K562 (cell line): ENCODE data around the gene GNAT3. TPM values are rescaled to one million over a fixed set of nuclear protein-coding genes. Genes with fewer than 3 reads are reported as not detected.

Experiments
- ATAC-seq: fragments of 200-7000 bp; cut with Tn5 transposase; 3 replicates; pipeline ENCODE4 v1.9.1; 2020; ENCODE audit warnings: moderate library complexity
- BruUV-seq: library from RNA; stranded (reverse); fragments of 400-500 nt; replicated peaks from 2 replicates; lab custom pipeline; 2021; lab: Mats Ljungman, UMichigan
- CTCF ChIA-PET: fragments of 300-600 bp; formaldehyde crosslinking; extraction: SDS; loops from one replicate; lab custom pipeline; 2021; ENCODE audit warnings: low intra/inter-chr PET ratio; lab: Yijun Ruan, JAX
- POLR2A ChIA-PET: fragments of 300-600, 350-650 bp; sonication (Branson Sonifier 250); formaldehyde crosslinking; extraction: SDS; loops from one replicate; lab custom pipeline; 2021; ENCODE audit warnings: antibody characterized with exemption, inconsistent platforms; lab: Yijun Ruan, JAX
- DNase-seq, 4 experiments: peaks; one replicate each; pipeline versions ENCODE4 v3.0.0 to v3.0.0-alpha.2; 2011 to 2018; ENCODE audit warnings: low spot score in 3 of 4, mixed read lengths in 3 of 4; ENCODE audit errors: extremely low read depth in 1 of 4
- FAIRE-seq: peaks from 2 replicates; lab custom pipeline; 2011; peaks lifted over from hg19 to GRCh38; lab: Jason Lieb, UNC
- H2AFZ ChIP-seq: 2 replicates; pipeline ENCODE4 v1.6.0; 2011; ENCODE audit warnings: low read depth, low read length, control low read depth, inconsistent platforms
- H3K27ac ChIP-seq: fragments of 200-600 bp; 3 replicates; pipeline ENCODE4 v1.8.0; 2011; ENCODE audit warnings: low read depth, mild to moderate bottlenecking, control low read depth, inconsistent platforms, low read length, moderate library complexity, mixed read lengths; ENCODE audit errors: extremely low read depth
- H3K27me3 ChIP-seq, 2 experiments: fragments of 300-600 bp in 1 of 2; 2 replicates in 1 of 2; 3 replicates in 1 of 2; pipeline versions ENCODE4 v1.6.0 to v1.8.0; 2011; ENCODE audit warnings: inconsistent platforms in 2 of 2, low read length in 2 of 2, mild to moderate bottlenecking in 1 of 2, mixed read lengths in 1 of 2, moderate library complexity in 1 of 2; ENCODE audit not compliant: control insufficient read depth in 2 of 2, insufficient read depth in 2 of 2
- H3K36me3 ChIP-seq: fragments of 300-600 bp; 3 replicates; pipeline ENCODE4 v1.8.0; 2011; ENCODE audit warnings: mild to moderate bottlenecking, low read length, inconsistent platforms; ENCODE audit not compliant: control insufficient read depth, insufficient read depth
- H3K4me1 ChIP-seq, 2 experiments: fragments of 200-600 bp in 1 of 2; replicated peaks in 1 of 2; 2 replicates in 1 of 2; 3 replicates in 1 of 2; pipeline versions ENCODE4 v1.5.1 to v1.8.0; 2011; ENCODE audit warnings: inconsistent platforms in 2 of 2, low read length in 2 of 2, mild to moderate bottlenecking in 1 of 2, mixed read lengths in 1 of 2, moderate library complexity in 1 of 2; ENCODE audit not compliant: control insufficient read depth in 2 of 2, insufficient read depth in 2 of 2
- H3K4me2 ChIP-seq: 2 replicates; pipeline ENCODE4 v1.6.1; 2011; ENCODE audit warnings: low read length, control low read depth, inconsistent platforms, mixed read lengths; ENCODE audit not compliant: insufficient read depth
- H3K4me3 ChIP-seq: fragments of 200-600 bp; sonication (generic), shearing (Covaris generic); 2 replicates; pipeline ENCODE4 v1.5.1; 2016; ENCODE audit warnings: control low read depth, inconsistent platforms
- H3K79me2 ChIP-seq: fragments of 200-600 bp; 3 replicates; pipeline ENCODE4 v1.8.0; 2011; ENCODE audit warnings: low read length, inconsistent platforms; ENCODE audit not compliant: control insufficient read depth, insufficient read depth
- H3K9ac ChIP-seq, 2 experiments: 2 replicates each; pipeline versions ENCODE4 v1.6.0 to v1.6.1; 2011; ENCODE audit warnings: low read depth in 2 of 2, low read length in 2 of 2, control low read depth in 1 of 2, inconsistent platforms in 1 of 2, mild to moderate bottlenecking in 1 of 2, mixed read lengths in 1 of 2; ENCODE audit not compliant: insufficient read depth in 1 of 2
- H3K9me1 ChIP-seq: one replicate; pipeline ENCODE4 v1.6.0; 2011; ENCODE audit warnings: inconsistent platforms, mild to moderate bottlenecking, low read length, moderate library complexity; ENCODE audit not compliant: control insufficient read depth, insufficient read depth
- H3K9me3 ChIP-seq: replicated peaks from 2 replicates; pipeline ENCODE4 v1.5.1; 2011; ENCODE audit warnings: low read depth, low read length, inconsistent platforms; ENCODE audit not compliant: control insufficient read depth, insufficient read depth
- H4K20me1 ChIP-seq: replicated peaks from 2 replicates; pipeline ENCODE4 v1.6.1; 2011; ENCODE audit warnings: low read length, inconsistent platforms, mixed read lengths; ENCODE audit not compliant: control insufficient read depth, insufficient read depth
- ASH1L ChIP-seq: fragments of 450-650 bp; IDR thresholded peaks from 2 replicates; pipeline ENCODE4 v1.6.1; 2018; ENCODE audit warnings: borderline replicate concordance, mild to moderate bottlenecking, low read depth; ENCODE audit not compliant: partially characterized antibody
- CAMTA2 ChIP-seq: fragments of 250-450 bp; sonication (Bioruptor Pico); conservative IDR thresholded peaks from 2 replicates; pipeline ENCODE4 v1.5.1; 2022
- CC2D1A ChIP-seq: fragments of 450-650 bp; IDR thresholded peaks from 2 replicates; pipeline ENCODE4 v1.6.1; 2017; ENCODE audit warnings: mild to moderate bottlenecking
- CXXC5 ChIP-seq: fragments of 250-450 bp; sonication (Bioruptor Pico); IDR thresholded peaks from 2 replicates; pipeline ENCODE4 v1.8.0; 2022; ENCODE audit warnings: inconsistent platforms, mild to moderate bottlenecking, moderate library complexity
- FIP1L1 ChIP-seq: fragments of 200-400 bp; formaldehyde crosslinking; IDR thresholded peaks from 2 replicates; pipeline ENCODE4 v1.6.1; 2018; ENCODE audit warnings: mild to moderate bottlenecking, low read depth, low read length; ENCODE audit not compliant: poor library complexity, severe bottlenecking
- MAFG ChIP-seq: fragments of 450-650 bp; conservative IDR thresholded peaks from 2 replicates; pipeline ENCODE4 v1.6.1; 2016; ENCODE audit warnings: missing genetic modification characterization, missing compliant biosample characterization
- MCM2 ChIP-seq: fragments of 450-650 bp; IDR thresholded peaks from 2 replicates; pipeline ENCODE4 v1.6.1; 2017; ENCODE audit warnings: low read depth, mild to moderate bottlenecking
- SMARCC2 ChIP-seq: fragments of 450-650 bp; IDR thresholded peaks from 2 replicates; pipeline ENCODE4 v1.6.1; 2017; ENCODE audit warnings: antibody characterized with exemption, moderate library complexity, mild to moderate bottlenecking, low read depth
- SP1 ChIP-seq: sonication (generic); formaldehyde crosslinking; IDR thresholded peaks from 2 replicates; pipeline ENCODE4 v1.8.1; 2022; ENCODE audit warnings: mild to moderate bottlenecking, missing genetic modification reagents
- SUPT5H ChIP-seq: fragments of 450-650 bp; IDR thresholded peaks from 2 replicates; pipeline ENCODE4 v1.6.1; 2016
- ZKSCAN1 ChIP-seq: fragments of 150-350 bp; IDR thresholded peaks from 2 replicates; pipeline ENCODE4 v1.6.1; 2016; ENCODE audit warnings: low read depth, low read length
- ZNF583 ChIP-seq: fragments of 250-450 bp; sonication (Bioruptor Pico); IDR thresholded peaks from 2 replicates; pipeline ENCODE4 v1.4.0; 2020
- ZNF609 ChIP-seq: sonication (generic); formaldehyde crosslinking; IDR thresholded peaks from 2 replicates; pipeline ENCODE4 v1.8.1; 2023; ENCODE audit warnings: missing genetic modification reagents, mild to moderate bottlenecking, borderline replicate concordance
- WGBS: fragments of 100-300 bp; shearing (Covaris generic); methylation state at CpG from one replicate; pipeline ENCODE4 v1.1.6; 2016; ENCODE audit warnings: low coverage, mixed read lengths; ENCODE audit not compliant: insufficient coverage; ENCODE audit errors: missing lambda C conversion rate; 5-methylcytosine and 5-hydroxymethylcytosine counted together
- in situ Hi-C: fragments of 300-500 bp; cut with MboI; formaldehyde crosslinking; loops from 4 replicates; pipeline ENCODE4 v1.15.0; 2018; ENCODE audit warnings: inconsistent platforms, mixed read lengths
- intact Hi-C: fragments of 100-400 bp; cut with micrococcal nuclease; formaldehyde crosslinking; loops from 2 replicates; pipeline ENCODE4 v1.14.2; 2022
- polyA plus RNA-seq, 8 experiments: library from polyadenylated mRNA; depleted of rRNA in 4 of 8; stranded (reverse) in 5 of 8; unstranded in 3 of 8; fragments of >200 nt; fragmentation: Nextera tagmentation in 2 of 8; fragmentation: Illumina TruSeq in 1 of 8; extraction: Ambion mirVana in 2 of 8; extraction: Trizol in 1 of 8; gene quantifications; 2 replicates each; pipeline versions ENCODE4 v1.2.1 to v1.2.3, GENCODE V29; 2011 to 2014; ENCODE audit warnings: inconsistent platforms in 1 of 8, missing spikeins in 1 of 8
- total RNA-seq, 7 experiments: library from RNA; depleted of rRNA in 6 of 7; stranded (reverse); fragments of >200 nt in 6 of 7; fragmentation: Illumina TruSeq in 2 of 7; extraction: Trizol in 2 of 7; gene quantifications; 2 replicates each; pipeline versions ENCODE4 v1.2.1 to v1.2.3, GENCODE V29; 2011 to 2021; ENCODE audit warnings: low replicate concordance in 1 of 7
- TF ChIP-seq, protein P1 (sequence below): fragments of 450-650 bp; IDR thresholded peaks from 2 replicates; pipeline ENCODE4 v1.6.1; 2016; ENCODE audit warnings: antibody characterized with exemption
- TF ChIP-seq, protein P2 (sequence below): sonication (generic); formaldehyde crosslinking; IDR thresholded peaks from 2 replicates; pipeline ENCODE4 v1.8.0; 2022; ENCODE audit warnings: mild to moderate bottlenecking, missing genetic modification reagents
- TF ChIP-seq, protein P3 (sequence below): sonication (generic); IDR thresholded peaks from 2 replicates; pipeline ENCODE4 v1.6.1; 2016

GNAT3 gene
- total and polyA plus RNA-seq, 9 of the 15 experiments (the other 6 are each of a cell fraction or from before 2014, with no cell fraction given) = not detected

DNA sequence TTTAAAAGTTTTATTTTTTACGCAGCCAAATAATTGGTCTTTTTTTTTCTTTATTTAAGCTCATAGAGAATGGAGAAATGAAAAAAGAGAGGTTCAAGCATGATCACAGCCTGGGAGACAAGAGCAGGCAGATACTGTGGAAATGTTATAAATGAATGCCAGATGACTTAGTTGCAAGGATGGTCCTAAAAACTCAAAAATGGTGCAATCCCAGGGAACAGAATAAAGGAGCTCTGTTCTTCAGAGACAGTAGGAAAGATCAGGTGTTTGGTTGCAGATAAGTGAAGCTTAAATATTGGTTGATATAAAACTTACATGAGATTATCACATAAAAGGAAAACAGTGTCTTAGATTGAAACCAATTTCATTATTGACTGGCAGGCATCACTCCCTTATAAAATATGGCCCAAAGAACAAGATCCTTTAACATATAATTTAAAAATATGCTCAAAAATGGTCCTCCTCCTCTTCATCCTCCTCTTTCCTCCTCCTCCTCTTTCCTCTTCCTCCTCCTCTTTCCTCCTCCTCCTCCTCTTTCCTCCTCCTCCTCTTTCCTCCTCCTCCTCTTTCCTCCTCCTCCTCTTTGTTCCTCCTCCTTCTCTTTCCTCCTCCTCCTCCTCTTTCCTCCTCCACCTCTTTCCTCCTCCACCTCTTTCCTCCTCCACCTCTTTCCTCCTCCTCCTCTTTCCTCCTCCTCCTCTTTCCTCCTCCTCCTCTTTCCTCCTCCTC is 18.6 kb downstream of the GNAT3 start:
- no peaks in the 10 kb centered on the region for H3K9me3 ChIP-seq
- in situ Hi-C loops = no loop called here
- CTCF ChIA-PET = no interaction called here
- no peak overlapping the region for H3K4me2 ChIP-seq
- POLR2A ChIA-PET = no interaction called here
- no TSS peak for BruUV-seq
- no peaks in the 10 kb centered on the region for H4K20me1 ChIP-seq
- no peak overlapping the region for H2AFZ ChIP-seq
- 0% methylated on average over 1 of the region's 1 CpG for WGBS
- FAIRE-seq = no peak
- no peaks in the 10 kb centered on the region for H3K79me2 ChIP-seq
- intact Hi-C loops = no loop called here
- H3K4me3 ChIP-seq = no peak overlapping the region
- H3K4me1 ChIP-seq = no peaks in the 10 kb centered on the region
- no peak for DNase-seq
- no peak overlapping the region for H3K27ac ChIP-seq
- H3K9ac ChIP-seq = no peak overlapping the region
- H3K9me1 ChIP-seq = no peaks in the 10 kb centered on the region
- no peaks in the 10 kb centered on the region for H3K36me3 ChIP-seq
- ATAC-seq = no peak
- no peaks in the 10 kb centered on the region for H3K27me3 ChIP-seq
- TF ChIP-seq CC2D1A (no peak), SUPT5H (no peak), ZKSCAN1 (no peak), SP1 (CRISPR knock-in tag) (no peak), ZNF583 (CRISPR knock-in tag) (no peak), MAFG (no peak), CAMTA2 (CRISPR knock-in tag) (no peak), ZNF609 (CRISPR knock-in tag) (no peak), ASH1L (no peak), FIP1L1 (no peak), MCM2 (no peak), CXXC5 (CRISPR knock-in tag) (no peak), SMARCC2 (no peak)
- TF ChIP-seq, protein P1, sequence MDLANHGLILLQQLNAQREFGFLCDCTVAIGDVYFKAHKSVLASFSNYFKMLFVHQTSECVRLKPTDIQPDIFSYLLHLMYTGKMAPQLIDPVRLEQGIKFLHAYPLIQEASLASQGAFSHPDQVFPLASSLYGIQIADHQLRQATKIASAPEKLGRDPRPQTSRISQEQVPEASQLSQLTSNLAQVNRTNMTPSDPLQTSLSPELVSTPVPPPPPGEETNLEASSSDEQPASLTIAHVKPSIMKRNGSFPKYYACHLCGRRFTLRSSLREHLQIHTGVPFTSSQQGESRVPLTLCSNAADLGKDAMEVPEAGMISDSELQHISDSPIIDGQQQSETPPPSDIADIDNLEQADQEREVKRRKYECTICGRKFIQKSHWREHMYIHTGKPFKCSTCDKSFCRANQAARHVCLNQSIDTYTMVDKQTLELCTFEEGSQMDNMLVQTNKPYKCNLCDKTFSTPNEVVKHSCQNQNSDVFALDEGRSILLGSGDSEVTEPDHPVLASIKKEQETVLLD = no peak
- TF ChIP-seq, protein P2, sequence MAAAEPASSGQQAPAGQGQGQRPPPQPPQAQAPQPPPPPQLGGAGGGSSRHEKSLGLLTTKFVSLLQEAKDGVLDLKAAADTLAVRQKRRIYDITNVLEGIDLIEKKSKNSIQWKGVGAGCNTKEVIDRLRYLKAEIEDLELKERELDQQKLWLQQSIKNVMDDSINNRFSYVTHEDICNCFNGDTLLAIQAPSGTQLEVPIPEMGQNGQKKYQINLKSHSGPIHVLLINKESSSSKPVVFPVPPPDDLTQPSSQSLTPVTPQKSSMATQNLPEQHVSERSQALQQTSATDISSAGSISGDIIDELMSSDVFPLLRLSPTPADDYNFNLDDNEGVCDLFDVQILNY = no peak
- TF ChIP-seq, protein P3, sequence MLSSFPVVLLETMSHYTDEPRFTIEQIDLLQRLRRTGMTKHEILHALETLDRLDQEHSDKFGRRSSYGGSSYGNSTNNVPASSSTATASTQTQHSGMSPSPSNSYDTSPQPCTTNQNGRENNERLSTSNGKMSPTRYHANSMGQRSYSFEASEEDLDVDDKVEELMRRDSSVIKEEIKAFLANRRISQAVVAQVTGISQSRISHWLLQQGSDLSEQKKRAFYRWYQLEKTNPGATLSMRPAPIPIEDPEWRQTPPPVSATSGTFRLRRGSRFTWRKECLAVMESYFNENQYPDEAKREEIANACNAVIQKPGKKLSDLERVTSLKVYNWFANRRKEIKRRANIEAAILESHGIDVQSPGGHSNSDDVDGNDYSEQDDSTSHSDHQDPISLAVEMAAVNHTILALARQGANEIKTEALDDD = no peak
